ENCODE results near the gene IFI16.

DNA sequence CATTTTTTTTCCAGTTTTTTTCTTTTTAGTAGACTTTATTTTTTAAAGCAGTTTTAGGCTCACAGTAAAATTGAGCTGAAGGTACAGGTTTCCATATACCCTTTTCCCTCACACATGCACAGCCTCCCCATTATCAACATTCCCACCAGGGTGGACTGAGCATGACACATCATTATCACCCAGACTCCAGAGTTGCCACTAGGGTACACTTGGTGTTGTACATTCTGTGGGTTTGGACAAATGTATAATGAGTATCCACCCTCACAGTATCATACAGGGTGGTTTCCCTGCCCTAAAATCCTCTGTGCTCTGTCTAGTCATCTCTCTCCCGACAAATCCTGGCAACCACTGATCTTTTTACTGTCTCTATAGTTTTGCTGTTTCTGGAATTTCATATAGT is 69.8 kb downstream of the IFI16 start:
- TF ChIP-seq, protein P1, sequence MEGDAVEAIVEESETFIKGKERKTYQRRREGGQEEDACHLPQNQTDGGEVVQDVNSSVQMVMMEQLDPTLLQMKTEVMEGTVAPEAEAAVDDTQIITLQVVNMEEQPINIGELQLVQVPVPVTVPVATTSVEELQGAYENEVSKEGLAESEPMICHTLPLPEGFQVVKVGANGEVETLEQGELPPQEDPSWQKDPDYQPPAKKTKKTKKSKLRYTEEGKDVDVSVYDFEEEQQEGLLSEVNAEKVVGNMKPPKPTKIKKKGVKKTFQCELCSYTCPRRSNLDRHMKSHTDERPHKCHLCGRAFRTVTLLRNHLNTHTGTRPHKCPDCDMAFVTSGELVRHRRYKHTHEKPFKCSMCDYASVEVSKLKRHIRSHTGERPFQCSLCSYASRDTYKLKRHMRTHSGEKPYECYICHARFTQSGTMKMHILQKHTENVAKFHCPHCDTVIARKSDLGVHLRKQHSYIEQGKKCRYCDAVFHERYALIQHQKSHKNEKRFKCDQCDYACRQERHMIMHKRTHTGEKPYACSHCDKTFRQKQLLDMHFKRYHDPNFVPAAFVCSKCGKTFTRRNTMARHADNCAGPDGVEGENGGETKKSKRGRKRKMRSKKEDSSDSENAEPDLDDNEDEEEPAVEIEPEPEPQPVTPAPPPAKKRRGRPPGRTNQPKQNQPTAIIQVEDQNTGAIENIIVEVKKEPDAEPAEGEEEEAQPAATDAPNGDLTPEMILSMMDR (IDR thresholded peaks at IDR 0.05): no peak
- TF ChIP-seq POLR2A (IDR thresholded peaks at IDR 0.05): no peak

All from adrenal gland (tissue), 5 donors.